Activated T-helper 17 cell treated with anti-CD3 and anti-CD28 coated beads, Interleukin-2, amount 50 U/mL, for 72 hours (primary cell): ENCODE data around the gene ZFHX2. TPM values are rescaled to one million over a fixed set of nuclear protein-coding genes. Genes with fewer than 3 reads are reported as not detected.
A peak's percentile ranks its signal among the peaks of the same experiment; 100 is the strongest.

ENCODE experiments used
- ATAC-seq: fragments of 150-1000 bp; cut with Tn5 transposase; replicated peaks from 2 replicates; pipeline ENCODE4 v1.10.0; 2021; ENCODE audit warnings: mild to moderate bottlenecking, moderate library complexity
- H3K27ac Mint-ChIP-seq: one replicate; pipeline ENCODE4 v1.8.0; 2022; ENCODE audit warnings: mixed read lengths
- H3K27me3 Mint-ChIP-seq: one replicate; pipeline ENCODE4 v1.8.0; 2022; ENCODE audit warnings: mixed read lengths
- H3K36me3 Mint-ChIP-seq: one replicate; pipeline ENCODE4 v1.8.0; 2022; ENCODE audit warnings: low read depth, mild to moderate bottlenecking, mixed read lengths
- H3K4me1 Mint-ChIP-seq: one replicate; pipeline ENCODE4 v1.8.0; 2022; ENCODE audit warnings: mixed read lengths
- H3K4me3 Mint-ChIP-seq: one replicate; pipeline ENCODE4 v1.8.0; 2022; ENCODE audit warnings: mild to moderate bottlenecking, mixed read lengths
- H3K9me3 Mint-ChIP-seq: one replicate; pipeline ENCODE4 v1.8.0; 2022; ENCODE audit warnings: mixed read lengths
- total RNA-seq, 2 donors: library from RNA; stranded (reverse); gene quantifications; one replicate each; pipeline ENCODE4 v1.2.3, GENCODE V29; 2022

ZFHX2 gene
- total RNA-seq, 2 donors from 2014 or later, result 2.1 to 2.3 TPM

GRCh38 chr14:23513818-23514643 lies 37.5 kb downstream of the ZFHX2 start:
- no peaks in the 10 kb centered on the region for H3K27me3 Mint-ChIP-seq
- H3K4me3 Mint-ChIP-seq, result no peak overlapping the region
- no peaks in the 10 kb centered on the region for H3K9me3 Mint-ChIP-seq
- ATAC-seq, result no peak
- H3K27ac Mint-ChIP-seq, result peak overlapping the region; percentile 39
- no peaks in the 10 kb centered on the region for H3K36me3 Mint-ChIP-seq
- H3K4me1 Mint-ChIP-seq, result peaks cover 5% of the 10 kb centered on the region

DNA sequence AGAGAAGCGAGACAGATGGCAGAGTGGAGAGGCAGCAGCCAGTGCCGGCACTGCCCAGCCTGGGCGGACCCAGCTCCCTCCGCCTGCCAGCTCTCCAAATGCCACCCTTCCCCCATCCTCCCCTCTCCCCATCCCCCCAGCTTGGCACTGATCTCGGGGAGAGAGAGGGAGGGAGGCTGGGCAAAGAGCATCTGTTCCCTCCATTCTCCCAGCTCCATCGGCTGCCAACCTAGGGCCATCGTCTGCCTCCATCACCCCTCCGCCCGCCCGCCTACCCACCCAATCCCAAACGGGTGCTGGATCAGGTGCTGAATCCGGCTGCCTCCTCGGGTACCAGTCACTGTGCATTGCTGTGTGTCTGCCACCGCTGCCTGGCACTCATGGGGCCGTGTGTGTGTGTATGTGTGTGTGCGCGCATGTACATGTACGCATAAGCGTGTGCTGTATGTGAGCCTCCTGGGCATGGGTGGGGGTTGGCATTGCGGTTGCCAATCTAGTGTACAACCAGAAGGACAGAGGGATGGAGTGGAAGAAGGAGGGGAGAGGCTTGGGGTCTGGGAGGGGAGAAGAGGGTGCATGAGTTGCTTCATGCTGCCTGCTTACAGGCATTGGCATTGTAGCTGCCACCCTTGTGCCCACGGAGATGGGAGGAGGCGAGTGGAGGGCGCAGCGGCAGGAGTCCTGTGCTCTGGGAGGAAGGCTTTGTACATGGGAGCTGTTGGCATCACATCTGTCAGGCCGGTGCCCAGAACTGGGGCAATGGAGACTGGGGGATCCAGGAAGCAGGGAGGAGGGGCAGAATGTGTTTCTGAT lies 38.4 kb downstream of the ZFHX2 start:
- ATAC-seq, result no peak
- no peaks in the 10 kb centered on the region for H3K9me3 Mint-ChIP-seq
- H3K27me3 Mint-ChIP-seq, result no peaks in the 10 kb centered on the region
- H3K4me1 Mint-ChIP-seq, result peaks cover 5% of the 10 kb centered on the region
- peak overlapping the region; percentile 39 for H3K27ac Mint-ChIP-seq
- H3K36me3 Mint-ChIP-seq, result no peaks in the 10 kb centered on the region
- no peak overlapping the region for H3K4me3 Mint-ChIP-seq

- H3K27ac Mint-ChIP-seq, result peak overlapping the region; percentile 45
- peaks cover 5% of the 10 kb centered on the region for H3K4me1 Mint-ChIP-seq
- H3K27me3 Mint-ChIP-seq, result no peaks in the 10 kb centered on the region
- no peak for ATAC-seq
- H3K4me3 Mint-ChIP-seq, result peak overlapping the region; percentile 60
- H3K36me3 Mint-ChIP-seq, result no peaks in the 10 kb centered on the region
- no peaks in the 10 kb centered on the region for H3K9me3 Mint-ChIP-seq
These were observed 39.4 kb downstream of the ZFHX2 start for GRCh38 chr14:23512156-23512555.

- no peak for ATAC-seq
- no peaks in the 10 kb centered on the region for H3K9me3 Mint-ChIP-seq
These were observed 57.3 kb downstream of the ZFHX2 start for GRCh38 chr14:23494223-23494622.

DNA sequence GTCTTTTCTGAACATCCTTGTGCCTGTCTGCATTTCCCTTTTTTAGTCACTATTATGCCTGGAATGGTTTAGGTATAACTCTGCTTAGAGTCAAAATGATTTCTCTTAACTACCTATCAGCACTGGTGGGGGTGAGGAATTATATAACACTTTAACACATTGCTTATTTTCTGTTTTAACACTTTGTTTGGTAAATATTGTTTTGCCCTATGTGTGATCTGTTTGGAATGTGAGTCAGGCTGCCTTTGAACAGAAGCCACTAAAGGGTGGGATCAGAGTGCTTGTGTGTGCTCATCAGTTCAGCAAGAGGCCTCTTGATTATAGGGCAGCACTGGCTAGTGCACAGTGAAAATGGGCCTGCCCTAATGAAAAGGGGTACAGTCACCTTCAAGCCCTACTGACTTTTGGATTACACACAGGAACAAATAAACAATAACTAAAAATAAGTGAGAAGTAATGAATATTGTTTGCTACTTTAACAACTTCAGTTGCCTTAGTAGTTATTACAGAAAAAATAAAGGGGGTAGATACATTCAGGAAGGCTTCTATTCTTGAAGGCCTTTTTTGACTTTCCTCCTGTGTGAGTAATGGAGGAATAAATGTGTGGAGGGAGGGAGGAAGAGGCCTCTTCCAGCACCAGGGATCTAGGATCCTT lies 58.8 kb downstream of the ZFHX2 start:
- H3K36me3 Mint-ChIP-seq, result peaks cover 30% of the 10 kb centered on the region
- H3K4me3 Mint-ChIP-seq, result no peak overlapping the region
- H3K27ac Mint-ChIP-seq, result no peak overlapping the region
- ATAC-seq, result no peak
- no peaks in the 10 kb centered on the region for H3K9me3 Mint-ChIP-seq
- H3K4me1 Mint-ChIP-seq, result no peaks in the 10 kb centered on the region
- H3K27me3 Mint-ChIP-seq, result no peaks in the 10 kb centered on the region

More at GRCh38 chr14:23494223-23494622, 57.3 kb downstream of the ZFHX2 start:
- Mint-ChIP-seq H3K27ac (no peak overlapping the region), H3K27me3 (no peaks in the 10 kb centered on the region), H3K4me1 (no peaks in the 10 kb centered on the region), H3K36me3 (peaks cover 18% of the 10 kb centered on the region), H3K4me3 (no peak overlapping the region)

DNA sequence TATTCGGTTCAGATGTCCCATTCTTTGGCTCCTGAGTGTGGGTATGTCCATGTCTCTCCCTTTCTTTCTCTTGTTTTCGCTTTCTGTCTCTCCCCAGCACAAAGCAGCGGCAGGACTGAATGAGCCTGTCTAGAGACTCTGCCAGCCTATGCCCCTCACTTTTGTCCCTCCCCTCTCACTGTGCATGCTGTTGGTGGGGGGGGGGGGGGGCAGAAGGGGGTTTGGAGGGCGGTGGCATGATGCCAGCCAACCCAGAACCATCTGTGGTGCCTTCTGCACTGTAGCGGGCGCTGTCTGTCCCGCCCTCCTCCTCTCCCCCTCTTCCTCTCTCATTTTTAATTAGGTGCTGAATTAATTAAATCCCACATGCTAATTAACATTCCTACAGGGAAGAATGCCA lies 64.3 kb downstream of the ZFHX2 start:
- Mint-ChIP-seq H3K9me3 (no peaks in the 10 kb centered on the region), H3K36me3 (peaks cover 63% of the 10 kb centered on the region), H3K4me3 (no peak overlapping the region), H3K4me1 (no peaks in the 10 kb centered on the region), H3K27me3 (no peaks in the 10 kb centered on the region), H3K27ac (no peak overlapping the region)
- ATAC-seq, result no peak

DNA sequence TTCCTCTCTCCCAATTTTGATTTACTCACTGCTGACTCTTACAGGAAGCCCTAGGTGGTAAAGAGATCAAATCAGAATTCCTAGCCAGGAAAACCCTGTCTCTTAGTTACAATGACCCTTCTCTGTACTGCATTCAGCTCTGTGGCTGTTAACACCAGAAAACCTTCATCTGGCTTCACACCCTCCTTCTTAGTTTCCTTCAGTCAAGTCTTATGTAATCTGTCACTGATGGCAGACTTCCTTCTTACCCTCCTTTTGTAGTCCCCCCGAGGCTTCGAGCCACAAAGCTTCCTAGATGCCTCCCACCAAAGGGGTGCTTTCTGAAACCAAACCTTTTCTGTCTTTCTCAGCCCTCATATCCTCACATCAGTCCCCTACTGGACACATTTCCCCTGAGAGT lies 65.5 kb downstream of the ZFHX2 start:
- ATAC-seq, result no peak
- Mint-ChIP-seq H3K4me3 (no peak overlapping the region), H3K9me3 (no peaks in the 10 kb centered on the region), H3K27ac (peak overlapping the region; percentile 6), H3K4me1 (no peaks in the 10 kb centered on the region), H3K27me3 (no peaks in the 10 kb centered on the region), H3K36me3 (peaks cover 72% of the 10 kb centered on the region)

DNA sequence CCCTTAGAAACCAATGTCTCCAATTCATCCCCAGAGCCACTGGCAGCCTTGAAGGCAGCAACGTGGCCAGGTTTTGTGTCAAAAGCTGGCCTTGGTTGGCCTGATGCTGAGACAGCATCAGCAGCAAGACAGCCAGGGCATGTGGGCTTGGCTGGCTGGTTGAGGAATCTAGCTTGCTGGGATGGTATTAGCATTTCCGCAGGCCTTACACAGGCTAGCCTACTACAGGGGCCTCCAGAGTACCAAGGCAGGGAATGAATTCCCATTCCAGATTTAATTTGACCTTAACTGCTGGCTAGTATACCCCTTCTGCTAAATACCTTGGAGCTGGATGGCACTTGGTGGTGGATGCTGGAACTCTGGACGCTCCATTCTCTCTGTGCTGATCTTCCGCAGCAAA lies 66.2 kb downstream of the ZFHX2 start:
- ATAC-seq, result no peak
- H3K4me1 Mint-ChIP-seq, result no peaks in the 10 kb centered on the region
- H3K27ac Mint-ChIP-seq, result no peak overlapping the region
- H3K4me3 Mint-ChIP-seq, result no peak overlapping the region
- no peaks in the 10 kb centered on the region for H3K9me3 Mint-ChIP-seq
- peaks cover 74% of the 10 kb centered on the region for H3K36me3 Mint-ChIP-seq
- H3K27me3 Mint-ChIP-seq, result no peaks in the 10 kb centered on the region

GRCh38 chr14:23483236-23483854 lies 68.2 kb downstream of the ZFHX2 start:
- no peaks in the 10 kb centered on the region for H3K27me3 Mint-ChIP-seq
- H3K4me3 Mint-ChIP-seq, result no peak overlapping the region
- no peaks in the 10 kb centered on the region for H3K9me3 Mint-ChIP-seq
- no peak overlapping the region for H3K27ac Mint-ChIP-seq
- no peak for ATAC-seq
- no peaks in the 10 kb centered on the region for H3K4me1 Mint-ChIP-seq
- H3K36me3 Mint-ChIP-seq, result peaks cover 71% of the 10 kb centered on the region

GRCh38 chr14:23482823-23483148 lies 68.8 kb downstream of the ZFHX2 start:
- H3K27ac Mint-ChIP-seq, result no peak overlapping the region
- H3K36me3 Mint-ChIP-seq, result peaks cover 66% of the 10 kb centered on the region
- H3K9me3 Mint-ChIP-seq, result no peaks in the 10 kb centered on the region
- H3K27me3 Mint-ChIP-seq, result no peaks in the 10 kb centered on the region
- no peak overlapping the region for H3K4me3 Mint-ChIP-seq
- no peak for ATAC-seq
- H3K4me1 Mint-ChIP-seq, result no peaks in the 10 kb centered on the region

DNA sequence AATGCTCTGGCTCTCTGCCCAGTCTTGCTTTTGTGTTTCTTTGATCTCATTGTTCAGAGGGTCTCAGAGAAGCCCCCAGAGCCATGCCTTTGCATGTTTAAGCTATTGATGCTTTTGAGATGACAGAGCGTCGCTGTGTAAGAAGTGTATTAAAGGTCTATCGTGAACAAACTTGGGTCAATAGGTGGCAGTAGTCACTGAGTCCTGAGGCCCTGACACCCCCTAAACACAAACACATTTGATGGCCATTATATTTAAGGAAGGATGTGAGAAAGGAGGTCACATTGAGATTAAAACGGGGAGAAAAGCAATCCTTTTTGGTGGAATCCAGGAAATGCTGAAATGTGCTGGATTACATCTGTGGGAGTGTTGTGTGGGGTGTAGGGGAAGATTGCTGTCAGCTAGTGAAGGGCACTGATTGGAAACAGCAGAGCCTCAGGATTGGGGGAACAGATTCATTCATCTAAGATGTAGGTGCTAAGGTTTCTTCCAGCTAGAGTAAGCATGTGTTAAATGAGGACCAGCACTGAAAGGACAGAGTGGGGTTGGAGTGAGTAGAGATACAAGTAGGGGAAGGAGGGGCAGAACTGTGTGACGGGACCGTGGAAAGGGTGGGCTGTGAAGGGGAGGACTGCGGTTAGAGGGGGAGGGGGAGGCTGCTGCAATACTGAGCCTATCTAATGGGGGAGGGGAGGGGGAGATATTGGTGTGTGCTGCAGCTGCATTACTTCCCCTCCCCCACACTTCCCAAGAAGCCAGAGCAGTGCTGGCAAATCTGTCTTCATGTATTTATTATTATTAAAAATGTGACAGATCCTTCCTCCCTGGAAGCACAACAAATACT lies 69.4 kb downstream of the ZFHX2 start:
- peaks cover 1% of the 10 kb centered on the region for H3K4me1 Mint-ChIP-seq
- no peak overlapping the region for H3K4me3 Mint-ChIP-seq
- no peak overlapping the region for H3K27ac Mint-ChIP-seq
- no peak for ATAC-seq
- no peaks in the 10 kb centered on the region for H3K9me3 Mint-ChIP-seq
- H3K36me3 Mint-ChIP-seq, result peaks cover 60% of the 10 kb centered on the region
- no peaks in the 10 kb centered on the region for H3K27me3 Mint-ChIP-seq

GRCh38 chr14:23481362-23481970 lies 70.1 kb downstream of the ZFHX2 start:
- H3K9me3 Mint-ChIP-seq, result no peaks in the 10 kb centered on the region
- peaks cover 5% of the 10 kb centered on the region for H3K4me1 Mint-ChIP-seq
- H3K27ac Mint-ChIP-seq, result no peak overlapping the region
- no peak overlapping the region for H3K4me3 Mint-ChIP-seq
- H3K36me3 Mint-ChIP-seq, result peaks cover 53% of the 10 kb centered on the region
- ATAC-seq, result no peak
- H3K27me3 Mint-ChIP-seq, result no peaks in the 10 kb centered on the region

DNA sequence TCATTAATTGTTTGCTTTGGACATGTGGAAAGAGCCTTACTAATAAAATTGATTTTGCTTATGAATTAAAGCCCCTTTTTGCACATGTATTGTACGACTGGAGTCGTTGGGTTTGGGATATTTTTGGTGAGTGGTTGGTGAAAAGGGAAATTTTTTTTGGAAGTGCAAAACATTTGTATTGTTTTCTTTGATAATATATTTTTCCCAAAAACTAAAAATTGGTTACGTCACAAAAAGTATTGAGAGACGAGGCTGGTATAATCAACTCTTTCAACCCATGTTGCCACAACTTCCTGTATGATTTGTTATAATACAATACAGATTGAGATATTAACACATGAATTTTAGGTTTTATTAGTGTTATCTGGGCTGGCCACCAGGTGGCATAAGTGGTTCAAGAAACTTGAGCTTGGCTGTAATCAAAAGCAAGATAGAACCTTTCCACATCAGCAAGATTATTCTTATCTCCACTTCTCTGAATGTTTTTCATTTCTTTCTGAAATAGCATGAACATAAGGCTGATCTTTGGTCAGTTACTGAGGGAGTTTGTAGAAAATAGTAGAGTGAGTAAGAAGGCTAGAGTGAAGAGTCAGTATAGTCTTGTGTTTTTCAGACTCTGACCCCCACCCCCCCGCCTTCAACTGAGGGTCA lies 73.3 kb downstream of the ZFHX2 start:
- peak; percentile 51 for ATAC-seq
- Mint-ChIP-seq H3K36me3 (peaks cover 23% of the 10 kb centered on the region), H3K27me3 (no peaks in the 10 kb centered on the region), H3K9me3 (no peaks in the 10 kb centered on the region), H3K4me1 (peaks cover 9% of the 10 kb centered on the region), H3K4me3 (no peak overlapping the region), H3K27ac (no peak overlapping the region)
